ENCODE measurements around the gene PACS2.
"Not testable (repeated sequence)": the region's sequence is repeated elsewhere in the genome, so short reads cannot be mapped to it uniquely, and the experiment has no call there.

Gene PACS2

GRCh38 chr14:105351920-105352851 lies 37.6 kb downstream of the PACS2 start:
- DNase-seq = peak; percentile 88

GRCh38 chr14:105353136-105353535 lies 38.6 kb downstream of the PACS2 start:
- DNase-seq = no peak

- no peak for DNase-seq
Measured at GRCh38 chr14:105354541-105354940, 40.0 kb downstream of the PACS2 start.

- DNase-seq = no peak
Measured at GRCh38 chr14:105355049-105355575, 40.6 kb downstream of the PACS2 start.

DNA sequence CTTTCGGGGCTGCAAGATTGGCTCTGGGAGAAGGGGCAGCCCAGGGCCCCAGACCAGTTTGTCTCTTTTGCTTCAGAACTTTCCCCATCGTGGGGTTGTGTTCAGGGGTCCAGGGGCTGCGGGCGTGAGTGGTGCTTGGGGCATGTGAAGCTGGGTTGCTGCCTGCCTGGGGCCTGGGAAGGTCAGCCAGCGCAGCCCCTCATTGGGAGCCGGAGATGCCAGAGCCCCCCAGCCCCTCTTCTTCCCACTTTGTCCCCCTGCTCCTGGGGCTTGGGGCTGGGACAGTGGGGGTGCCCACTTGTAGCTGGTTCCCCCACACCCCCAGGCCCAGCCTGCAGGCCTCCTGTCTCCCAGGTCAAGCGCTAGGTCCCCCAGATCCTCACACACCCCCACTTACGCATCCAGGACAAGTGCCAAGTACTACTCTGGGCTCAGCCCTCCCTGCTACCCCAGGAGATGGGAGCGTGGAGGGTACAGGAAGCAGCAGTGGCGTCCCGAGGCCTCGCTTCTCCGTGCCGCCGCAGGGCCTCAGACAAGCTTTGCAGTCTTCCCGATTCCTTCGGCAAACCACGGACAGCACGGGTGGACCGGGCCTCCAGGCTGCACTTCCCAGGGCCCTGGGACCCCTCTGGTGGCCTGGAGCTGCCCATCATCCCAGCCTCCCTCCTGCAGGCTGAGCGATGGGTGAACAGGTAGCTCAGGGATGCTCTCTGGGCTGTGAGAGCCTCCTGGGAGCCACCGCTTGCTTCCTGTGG lies 41.5 kb downstream of the PACS2 start:
- DNase-seq = no peak

DNA sequence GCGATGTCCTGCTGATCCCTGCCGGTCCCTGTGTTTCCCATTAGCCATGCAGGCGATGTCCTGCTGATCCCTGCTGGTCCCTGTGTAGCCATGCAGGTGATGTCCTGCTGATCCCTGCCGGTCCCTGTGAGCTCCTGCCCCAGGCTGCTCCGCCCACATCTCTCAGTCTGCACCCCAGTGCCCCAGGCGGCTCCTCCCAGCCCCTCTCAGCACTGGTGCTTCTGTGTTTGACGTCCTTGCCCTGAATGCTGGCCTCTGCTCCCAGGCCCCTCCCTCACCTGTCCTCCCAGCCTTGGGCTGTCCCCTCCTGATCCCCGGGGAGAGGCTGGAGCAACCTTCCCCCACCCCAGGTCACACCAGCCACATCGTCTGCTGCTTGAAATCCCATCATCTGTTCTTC lies 42.4 kb downstream of the PACS2 start:
- no peak for DNase-seq

DNA sequence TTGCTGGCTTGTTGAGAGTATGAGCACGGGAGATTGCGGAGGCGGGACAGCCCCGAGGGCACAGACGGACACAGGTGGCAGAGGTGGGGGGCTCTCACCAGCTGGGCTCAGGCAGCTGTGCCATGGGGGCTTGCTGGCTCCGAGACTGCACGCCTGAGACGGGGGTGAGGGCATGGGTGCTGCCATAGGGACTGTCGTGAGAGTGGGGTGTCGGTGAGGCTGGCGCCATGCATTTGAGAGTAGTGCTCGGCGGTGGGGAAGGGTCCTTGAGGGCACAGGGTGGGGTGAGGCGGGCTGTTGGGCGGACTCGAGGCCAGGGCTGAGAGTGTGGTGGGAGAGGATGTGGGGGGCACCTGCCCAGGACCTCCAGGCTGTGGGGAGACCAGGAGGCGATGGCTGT lies 43.1 kb downstream of the PACS2 start:
- DNase-seq = no peak

- no peak for DNase-seq
Measured at GRCh38 chr14:105358140-105358846, 43.7 kb downstream of the PACS2 start.

- no peak for DNase-seq
Measured at GRCh38 chr14:105358943-105359342, 44.4 kb downstream of the PACS2 start.

GRCh38 chr14:105361412-105361811 lies 46.9 kb downstream of the PACS2 start:
- not testable (repeated sequence) for DNase-seq

GRCh38 chr14:105363847-105364708 lies 49.5 kb downstream of the PACS2 start:
- no peak for DNase-seq

DNA sequence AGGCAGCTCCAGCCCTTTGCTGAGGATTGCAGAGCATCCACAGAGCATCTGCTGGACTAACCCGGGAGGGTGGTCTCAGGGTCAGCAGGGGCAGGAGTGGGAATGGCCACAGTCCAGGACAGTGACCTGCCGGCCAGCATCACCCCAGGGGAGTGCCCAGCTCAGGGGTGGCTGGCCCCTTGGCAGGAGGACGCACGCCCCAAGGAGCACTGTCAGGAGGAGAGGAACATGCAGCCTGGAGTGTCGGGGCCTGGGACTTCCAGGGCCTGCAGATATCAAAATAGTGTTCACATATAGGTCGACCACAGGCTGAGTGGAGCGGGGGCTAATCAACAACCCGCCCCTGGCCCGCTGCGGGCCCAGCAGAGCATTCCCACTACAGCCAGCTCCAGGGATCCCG lies 50.6 kb downstream of the PACS2 start:
- no peak for DNase-seq

- DNase-seq = no peak
Measured at GRCh38 chr14:105365681-105366080, 51.1 kb downstream of the PACS2 start.

GRCh38 chr14:105366386-105367074 lies 52.0 kb downstream of the PACS2 start:
- no peak for DNase-seq

DNA sequence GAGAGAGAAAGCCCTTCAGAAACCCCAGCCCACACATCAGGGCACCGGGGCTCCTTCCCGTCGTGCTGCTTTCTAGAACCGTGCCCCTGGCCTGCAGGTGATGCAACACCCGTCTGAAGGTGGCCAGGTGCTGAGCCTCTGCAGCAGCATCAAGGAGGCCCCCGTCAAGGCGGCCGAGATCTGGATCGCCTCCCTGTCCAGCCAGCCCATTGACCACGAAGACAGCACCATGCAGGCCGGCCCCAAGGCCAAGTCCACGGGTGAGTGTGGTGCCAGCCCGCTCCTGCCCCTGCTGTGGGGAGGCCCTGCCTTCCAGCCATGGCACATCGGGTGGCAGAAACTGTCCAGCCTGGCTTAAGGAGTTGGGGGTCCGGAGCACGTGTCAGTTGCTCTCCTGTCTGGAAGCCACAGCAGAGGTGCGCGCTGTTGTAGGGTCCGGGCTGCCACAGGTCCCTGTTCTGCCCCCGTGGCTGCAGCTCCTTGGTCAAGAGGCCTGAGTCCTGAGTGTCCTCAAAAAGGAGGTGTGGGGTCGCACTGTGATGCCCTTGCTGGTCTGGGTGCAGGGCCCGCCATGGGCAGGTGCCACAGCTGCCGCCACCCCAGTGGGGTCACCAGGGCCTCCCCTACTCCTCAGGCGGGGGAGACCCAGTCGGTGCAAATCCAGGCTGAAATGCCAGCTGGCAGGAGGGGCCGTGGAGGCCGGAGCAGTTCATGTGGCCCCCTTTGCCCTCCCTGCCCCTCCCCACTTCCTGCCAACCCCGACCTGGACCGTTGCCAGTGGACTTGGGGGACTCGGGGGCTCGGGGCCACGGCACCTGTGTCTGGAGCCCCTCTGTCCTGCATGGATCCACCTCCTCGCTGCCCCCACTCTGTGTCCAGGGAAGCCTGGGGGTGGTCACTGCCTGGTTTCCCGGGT lies 52.8 kb downstream of the PACS2 start:
- DNase-seq = no peak

- DNase-seq = no peak
Measured at GRCh38 chr14:105368032-105368417, 53.5 kb downstream of the PACS2 start.

GRCh38 chr14:105368426-105368825 lies 53.9 kb downstream of the PACS2 start:
- DNase-seq = no peak

- DNase-seq = no peak
Measured at GRCh38 chr14:105368910-105369652, 54.5 kb downstream of the PACS2 start.

DNA sequence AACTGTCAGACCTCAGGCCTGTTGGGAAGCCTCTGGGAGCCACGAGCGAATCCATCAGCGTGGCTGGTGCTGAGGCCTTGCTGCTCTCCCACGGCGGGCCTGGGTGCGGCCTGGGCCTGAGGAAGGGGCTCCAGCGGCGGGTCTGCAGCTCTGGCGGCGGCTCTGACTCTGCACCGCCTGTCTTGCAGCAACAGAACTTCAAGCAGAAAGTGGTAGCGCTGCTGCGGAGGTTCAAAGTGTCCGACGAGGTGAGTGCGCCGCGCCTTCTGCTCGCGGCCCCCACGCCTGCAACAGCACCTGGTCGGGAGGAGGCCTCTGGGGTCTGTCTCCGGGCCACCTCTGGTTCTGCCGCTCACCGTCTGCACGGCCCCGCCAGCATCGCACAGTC lies 55.1 kb downstream of the PACS2 start:
- no peak for DNase-seq

DNA sequence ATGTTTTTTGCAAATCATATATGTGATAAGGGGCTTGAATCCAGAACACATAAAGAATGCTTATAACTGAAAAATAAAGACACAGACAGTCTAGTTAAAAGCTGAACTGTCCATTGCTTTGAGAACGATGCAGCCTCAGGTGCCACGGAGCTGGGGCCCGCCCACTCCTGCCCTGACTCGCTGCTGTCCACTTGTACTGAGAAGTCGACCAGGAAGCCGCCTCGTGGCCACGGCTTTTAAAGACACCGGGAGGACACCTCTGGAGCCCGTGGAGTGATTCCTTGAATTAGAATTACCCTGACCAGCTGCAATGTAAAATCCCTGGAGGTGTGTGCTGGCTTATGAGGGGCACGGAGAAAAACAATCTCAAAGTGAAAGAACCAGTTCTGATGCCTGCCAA lies 59.8 kb downstream of the PACS2 start:
- DNase-seq = no peak

Measured in NCI-H2081 (cell line).